ENCODE measurements around the gene ALPL.
A peak's percentile ranks its signal among the peaks of the same experiment; 100 is the strongest.
"Not testable (repeated sequence)": the region's sequence is repeated elsewhere in the genome, so short reads cannot be mapped to it uniquely, and the experiment has no call there.

Gene ALPL

DNA sequence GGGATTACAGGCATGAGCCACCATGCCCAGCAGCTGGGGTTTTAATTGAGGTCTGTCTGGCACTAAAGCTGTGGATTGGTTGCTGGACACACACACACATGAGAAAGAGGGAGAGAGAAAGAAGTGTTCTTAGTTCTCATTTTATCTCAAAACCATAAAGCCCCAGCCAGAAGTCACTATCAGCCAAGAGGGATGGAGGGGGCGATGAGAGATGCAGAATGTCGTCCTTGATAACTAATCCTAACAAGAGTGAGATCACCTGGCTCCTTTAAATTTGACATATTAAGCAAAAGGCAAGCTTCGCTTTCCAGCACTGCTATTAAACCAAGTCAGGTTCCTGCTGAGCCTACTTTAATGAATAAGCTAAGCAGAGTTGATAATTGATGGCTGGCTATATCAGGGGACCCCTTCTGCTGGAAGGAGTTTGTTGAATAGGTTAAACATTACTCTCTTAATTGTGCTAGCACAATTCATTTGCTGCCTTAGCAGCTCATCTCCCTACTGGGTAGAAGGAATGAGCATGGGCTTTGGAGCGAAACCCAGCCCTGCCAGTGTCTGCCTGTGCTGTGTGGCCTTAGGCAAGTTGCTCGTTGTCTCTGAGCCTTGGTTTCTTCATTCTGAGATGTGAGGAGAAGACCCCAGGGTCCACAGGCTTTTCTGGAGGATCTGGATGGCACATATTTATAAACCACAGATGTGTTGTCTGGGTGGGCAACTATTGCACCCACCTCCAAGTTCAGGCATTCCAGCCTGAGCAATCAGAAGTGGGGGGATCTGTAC is 50.8 kb downstream of the ALPL start:
- DNase-seq (ENCODE audit: low read depth in 2 of 2): no peak

DNA sequence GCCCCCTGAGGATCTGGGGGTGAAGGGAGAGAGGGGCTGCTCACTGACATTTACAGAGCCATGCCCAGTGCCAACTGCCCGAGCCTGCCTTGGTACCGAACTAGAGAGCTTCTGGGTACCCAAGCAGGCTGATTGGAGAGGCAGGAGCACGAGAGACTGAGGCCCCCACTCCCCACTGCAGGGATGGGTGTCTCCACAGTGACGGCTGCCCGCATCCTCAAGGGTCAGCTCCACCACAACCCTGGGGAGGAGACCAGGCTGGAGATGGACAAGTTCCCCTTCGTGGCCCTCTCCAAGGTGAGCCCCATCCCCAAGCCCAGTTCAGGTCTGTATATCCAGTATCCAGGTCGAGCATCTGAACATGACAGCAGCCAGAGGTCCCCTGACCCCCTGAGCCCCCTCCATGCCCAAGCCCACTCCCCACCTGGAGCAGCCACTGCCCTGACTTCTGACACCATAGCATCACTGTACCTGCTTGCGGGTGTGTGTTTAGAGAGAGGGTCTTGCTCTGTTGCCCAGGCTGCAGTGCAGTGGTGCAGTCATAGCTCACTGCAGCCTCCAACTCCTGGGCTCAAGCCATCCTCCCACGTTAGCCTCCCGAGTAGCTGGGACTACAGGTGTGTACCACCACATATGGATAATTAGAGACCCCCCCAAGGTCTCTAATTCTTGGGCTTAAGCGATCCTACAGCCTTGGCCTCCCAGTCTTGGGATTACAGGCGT is 51.9 kb downstream of the ALPL start:
- DNase-seq (ENCODE audit: low read depth in 2 of 2): no peak

DNA sequence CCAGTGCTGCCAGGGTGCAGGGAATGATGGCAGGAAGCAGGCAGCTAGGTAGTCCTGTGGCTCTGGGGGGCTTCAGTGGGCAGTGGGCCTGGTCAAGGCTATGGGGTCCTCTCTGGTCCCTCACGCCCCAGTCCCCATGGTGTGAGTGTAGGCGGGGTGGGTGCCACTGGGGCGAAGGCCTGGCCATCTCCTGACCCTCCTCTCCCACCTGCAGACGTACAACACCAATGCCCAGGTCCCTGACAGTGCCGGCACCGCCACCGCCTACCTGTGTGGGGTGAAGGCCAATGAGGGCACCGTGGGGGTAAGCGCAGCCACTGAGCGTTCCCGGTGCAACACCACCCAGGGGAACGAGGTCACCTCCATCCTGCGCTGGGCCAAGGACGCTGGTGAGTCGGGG is 53.7 kb downstream of the ALPL start:
- no peak for DNase-seq (ENCODE audit: low read depth in 2 of 2)

DNA sequence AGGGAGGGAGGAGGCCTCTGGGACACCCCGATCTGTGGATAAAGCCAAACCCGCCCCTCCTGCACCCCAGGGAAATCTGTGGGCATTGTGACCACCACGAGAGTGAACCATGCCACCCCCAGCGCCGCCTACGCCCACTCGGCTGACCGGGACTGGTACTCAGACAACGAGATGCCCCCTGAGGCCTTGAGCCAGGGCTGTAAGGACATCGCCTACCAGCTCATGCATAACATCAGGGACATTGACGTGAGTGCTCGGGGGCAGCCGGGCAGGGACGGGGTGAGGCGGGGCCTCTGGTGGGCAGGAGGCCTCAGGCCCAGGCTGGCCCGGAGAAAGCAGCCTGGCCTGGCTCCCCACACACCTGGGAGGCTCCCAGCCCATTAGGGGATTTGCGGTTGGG is 54.7 kb downstream of the ALPL start:
- DNase-seq (ENCODE audit: low read depth in 2 of 2): no peak

DNA sequence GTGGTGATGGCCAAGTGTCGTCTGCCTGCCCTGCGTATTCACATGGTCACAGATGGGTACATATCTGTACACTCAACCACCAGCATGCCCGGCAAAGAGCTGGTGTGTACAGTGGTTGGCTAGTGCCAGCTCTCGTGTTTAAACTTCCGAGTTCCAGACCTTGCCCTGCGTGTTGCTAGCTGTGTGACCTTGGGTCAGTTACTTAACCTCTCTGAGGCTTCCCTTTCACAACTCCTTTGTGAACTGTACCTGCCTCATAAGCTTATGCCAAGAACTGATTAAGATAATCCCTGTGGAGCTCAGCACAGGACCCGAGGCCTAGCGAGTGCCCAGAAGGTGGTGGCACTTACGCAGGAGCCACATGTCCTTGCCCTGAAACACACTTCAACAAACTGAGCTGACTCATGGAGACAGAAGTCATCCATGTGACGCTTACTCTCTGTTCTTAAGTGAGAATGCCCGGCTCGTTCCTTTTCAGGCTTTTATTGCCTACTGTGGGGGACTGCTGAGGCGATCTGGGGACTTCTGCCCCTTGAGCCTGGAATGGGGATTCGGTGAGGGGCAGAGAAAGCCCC is 55.4 kb downstream of the ALPL start:
- DNase-seq (ENCODE audit: low read depth in 2 of 2): no peak

DNA sequence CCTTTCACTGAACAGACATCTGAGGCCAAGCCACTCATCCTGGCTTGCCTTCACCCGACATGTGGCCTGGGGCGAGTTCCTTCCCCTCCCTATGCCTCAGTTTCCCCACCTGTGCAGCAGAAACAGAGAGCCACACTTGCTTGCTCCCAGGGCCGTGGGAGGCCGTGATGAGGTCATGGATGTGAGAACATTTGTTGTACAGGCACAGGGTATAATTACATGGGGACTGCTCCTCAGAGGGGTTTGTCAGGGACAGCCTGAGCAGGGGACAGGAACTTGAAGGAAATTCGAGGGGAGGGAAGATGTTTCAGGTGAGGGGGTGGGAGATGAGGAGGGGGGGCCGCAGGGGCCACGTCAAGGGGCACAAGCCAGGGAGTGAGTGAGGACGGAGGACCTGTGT is 56.1 kb downstream of the ALPL start:
- no peak for DNase-seq (ENCODE audit: low read depth in 2 of 2)

DNA sequence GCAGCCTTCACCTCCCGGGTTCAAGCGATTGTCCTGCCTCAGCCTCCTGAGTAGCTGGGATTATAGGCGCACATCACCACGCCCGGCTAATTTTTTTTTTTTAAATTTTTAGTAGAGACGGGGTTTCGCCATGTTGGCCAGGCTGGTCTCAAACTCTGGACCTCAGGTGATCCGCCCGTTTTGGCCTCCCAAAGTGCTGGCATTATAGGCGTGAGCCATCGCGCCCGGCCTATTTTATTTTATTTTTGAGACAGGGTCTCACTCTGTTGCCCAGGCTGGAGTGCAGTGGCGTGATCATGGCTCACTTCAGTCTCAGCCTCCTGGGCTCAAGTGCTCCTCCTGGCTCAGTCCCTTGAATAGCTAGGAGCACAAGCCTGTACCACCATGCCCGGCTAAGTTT is 57.1 kb downstream of the ALPL start:
- DNase-seq (ENCODE audit: low read depth in 2 of 2): not testable (repeated sequence)

DNA sequence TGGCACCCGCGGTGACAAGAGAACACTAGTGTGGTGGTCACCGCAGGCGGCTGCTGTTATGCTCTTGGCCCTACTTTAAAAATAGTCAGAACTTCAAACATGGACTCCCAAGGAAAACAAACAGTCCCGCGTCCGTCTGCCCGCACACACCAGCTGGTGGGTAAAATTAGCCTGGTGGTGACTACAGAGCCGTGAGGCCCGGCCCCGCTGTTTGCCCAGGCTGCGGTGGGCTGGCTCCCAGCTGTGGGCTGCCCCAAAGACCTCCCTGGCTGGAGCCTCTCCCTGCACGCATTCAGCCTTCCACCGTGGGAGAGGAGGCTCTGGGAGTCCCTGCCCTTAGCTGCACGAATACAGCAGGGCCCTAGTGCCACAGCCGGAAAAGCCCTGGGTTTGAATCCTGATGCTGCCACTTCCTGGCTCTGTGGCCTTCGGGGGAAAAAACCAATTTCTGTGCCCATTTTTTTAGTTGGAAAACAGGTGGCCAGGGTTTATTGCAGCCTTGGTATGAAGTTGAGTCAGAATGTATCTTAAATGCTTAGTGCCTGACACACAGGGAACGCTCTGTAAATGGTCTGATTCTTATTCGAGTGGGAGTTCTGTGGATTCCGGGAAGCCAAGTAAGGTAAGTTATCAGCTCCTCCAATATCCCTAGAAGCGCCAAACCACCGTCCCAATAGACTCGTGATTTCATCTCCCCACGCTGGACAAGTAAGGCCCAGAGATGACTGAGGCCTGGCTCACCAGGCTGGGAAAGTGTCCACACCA is 58.2 kb downstream of the ALPL start:
- no peak for DNase-seq (ENCODE audit: low read depth in 2 of 2)

DNA sequence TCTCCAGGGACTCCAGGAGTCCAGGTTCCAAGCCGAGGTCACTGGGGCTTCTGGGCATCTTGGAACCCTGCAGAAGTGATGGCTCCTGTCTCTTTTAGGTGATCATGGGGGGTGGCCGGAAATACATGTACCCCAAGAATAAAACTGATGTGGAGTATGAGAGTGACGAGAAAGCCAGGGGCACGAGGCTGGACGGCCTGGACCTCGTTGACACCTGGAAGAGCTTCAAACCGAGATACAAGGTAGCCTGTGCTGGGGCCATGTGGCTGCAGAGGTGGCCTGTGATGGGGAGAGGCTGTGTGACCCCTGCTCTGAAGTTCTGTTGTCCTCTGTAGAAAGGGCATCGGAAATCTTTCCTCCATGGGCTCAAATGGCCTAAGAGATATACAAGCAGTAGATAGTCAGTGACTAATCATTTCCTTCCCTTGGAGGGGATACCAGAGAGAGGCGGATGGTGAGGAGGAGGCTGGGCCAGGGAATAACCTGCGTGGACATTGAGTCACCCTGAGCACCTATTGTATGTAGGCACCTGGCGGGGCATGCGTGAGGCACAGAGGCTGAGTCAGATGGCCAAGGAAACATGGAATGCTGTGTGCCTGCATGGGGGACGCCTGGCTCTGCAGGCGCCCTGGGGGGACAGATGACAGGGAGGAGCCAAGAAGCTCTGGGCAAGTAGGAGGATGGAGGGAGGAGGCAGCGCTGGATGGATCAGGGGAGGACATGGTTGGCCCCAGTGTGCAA is 59.0 kb downstream of the ALPL start:
- DNase-seq (ENCODE audit: low read depth in 2 of 2): no peak

DNA sequence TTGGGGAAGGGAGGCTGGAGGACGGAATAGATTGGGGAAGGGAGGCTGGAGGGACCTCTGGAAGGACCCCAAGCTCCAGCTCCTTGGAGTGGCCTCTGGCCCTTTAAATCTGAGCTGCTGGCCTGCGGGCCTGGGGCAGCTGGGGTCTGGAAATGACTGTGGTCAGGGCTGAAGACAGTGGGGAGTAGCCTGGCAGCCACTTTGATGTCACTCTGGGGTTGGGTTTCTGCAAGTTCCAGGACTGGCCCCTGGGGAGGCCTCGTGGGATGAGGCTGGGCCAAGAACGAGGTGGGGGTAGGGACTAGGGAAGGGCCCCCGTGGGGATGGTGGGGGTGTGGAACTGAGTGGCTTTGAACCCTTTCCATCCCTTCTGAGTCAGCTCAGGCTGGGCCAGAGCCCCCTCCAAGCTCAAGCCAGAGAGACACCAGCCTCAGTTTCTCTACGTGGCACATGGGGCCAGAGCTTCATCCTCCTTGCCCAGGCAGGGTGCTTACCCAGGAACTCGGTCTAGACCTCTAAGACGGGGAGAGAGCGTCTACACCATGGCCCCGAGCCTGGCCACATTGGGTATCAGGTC is 59.7 kb downstream of the ALPL start:
- no peak for DNase-seq (ENCODE audit: low read depth in 2 of 2)

DNA sequence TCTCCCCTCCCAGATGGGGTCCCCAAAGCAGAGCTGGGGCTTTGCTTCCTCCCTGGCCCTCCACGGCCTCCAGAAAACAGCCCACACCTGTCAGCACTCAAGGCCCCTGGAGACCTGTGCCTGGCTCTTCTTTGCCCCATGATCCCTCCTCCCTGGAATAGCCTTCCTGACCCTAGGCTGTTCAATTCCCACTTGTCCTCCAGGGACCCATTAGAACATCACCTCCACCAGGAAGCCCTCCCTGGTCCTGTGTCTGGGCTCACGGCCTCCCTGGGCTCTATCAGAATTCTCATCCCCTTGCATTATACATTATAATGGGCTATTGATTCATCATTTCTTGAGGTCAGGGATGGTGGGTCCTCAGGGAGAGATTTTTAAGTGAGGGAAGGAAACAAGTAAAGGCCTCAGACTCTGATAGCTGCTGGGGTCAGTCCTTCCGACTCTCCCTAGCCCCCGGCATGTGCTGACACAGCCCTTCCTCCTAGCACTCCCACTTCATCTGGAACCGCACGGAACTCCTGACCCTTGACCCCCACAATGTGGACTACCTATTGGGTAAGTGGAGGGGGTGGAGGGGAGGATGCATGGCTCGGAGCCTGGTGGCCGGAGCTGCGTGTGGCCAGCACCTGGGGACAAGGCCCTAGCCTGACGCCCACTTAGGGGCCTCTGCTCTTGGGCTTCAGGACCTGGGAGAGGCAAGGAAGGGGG is 60.8 kb downstream of the ALPL start:
- no peak for DNase-seq (ENCODE audit: low read depth in 2 of 2)

DNA sequence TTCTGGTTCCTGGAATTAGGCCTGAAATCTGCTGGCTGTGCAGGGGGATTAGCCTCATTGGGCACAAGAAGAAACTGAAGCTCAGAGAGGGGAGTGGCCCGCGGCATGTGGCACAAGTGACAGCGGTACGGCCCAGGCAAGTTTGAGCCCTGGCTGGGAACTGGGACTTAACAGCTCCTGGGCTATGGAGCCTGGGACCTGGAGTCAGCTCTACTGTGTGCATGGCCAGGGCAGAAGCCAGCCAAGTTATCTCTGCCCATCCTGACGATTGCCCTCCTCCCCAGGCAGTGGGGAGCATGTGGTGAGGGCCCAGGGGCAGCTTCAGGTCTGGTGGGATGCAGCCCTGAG is 61.3 kb downstream of the ALPL start:
- DNase-seq (ENCODE audit: low read depth in 2 of 2): no peak

DNA sequence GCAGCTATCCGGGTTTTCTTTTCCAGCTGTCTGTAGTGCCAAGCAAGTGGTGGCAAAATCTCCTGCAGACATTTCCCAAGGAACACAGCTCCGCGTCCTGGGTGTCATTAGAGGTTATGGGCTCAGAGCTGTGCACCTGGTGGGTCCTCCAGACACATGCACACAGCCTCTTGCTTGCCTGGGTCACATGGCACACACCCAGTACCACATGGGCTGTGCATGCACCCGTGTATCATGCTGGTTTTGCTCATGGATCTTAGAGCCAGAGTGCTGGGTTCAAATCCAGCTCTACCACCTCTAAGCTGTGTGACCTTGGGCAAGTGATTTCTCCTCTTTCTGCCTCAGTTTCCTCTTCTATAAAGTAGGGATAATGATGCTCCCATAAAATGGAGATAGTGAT is 61.7 kb downstream of the ALPL start:
- DNase-seq (ENCODE audit: low read depth in 2 of 2): no peak

DNA sequence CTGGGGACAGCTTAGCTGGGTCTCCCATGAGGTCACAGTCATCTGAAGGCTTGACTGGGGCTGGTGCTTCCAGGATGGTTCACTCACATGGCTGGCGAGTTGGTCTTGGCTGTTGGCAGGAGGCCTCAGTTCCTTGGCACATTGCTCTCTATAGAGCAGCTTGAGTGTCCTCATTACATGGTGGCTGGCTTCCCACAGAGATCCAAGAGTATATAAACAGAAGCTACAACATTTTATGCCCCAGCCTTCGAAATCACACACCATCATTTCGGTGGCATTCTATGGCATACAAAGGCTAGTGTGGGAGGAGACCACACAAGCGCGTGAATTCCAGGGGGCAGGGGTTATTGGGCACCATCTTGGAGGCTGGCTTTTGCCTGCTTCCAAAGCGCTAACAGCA is 63.0 kb downstream of the ALPL start:
- DNase-seq (ENCODE audit: low read depth in 2 of 2): no peak

DNA sequence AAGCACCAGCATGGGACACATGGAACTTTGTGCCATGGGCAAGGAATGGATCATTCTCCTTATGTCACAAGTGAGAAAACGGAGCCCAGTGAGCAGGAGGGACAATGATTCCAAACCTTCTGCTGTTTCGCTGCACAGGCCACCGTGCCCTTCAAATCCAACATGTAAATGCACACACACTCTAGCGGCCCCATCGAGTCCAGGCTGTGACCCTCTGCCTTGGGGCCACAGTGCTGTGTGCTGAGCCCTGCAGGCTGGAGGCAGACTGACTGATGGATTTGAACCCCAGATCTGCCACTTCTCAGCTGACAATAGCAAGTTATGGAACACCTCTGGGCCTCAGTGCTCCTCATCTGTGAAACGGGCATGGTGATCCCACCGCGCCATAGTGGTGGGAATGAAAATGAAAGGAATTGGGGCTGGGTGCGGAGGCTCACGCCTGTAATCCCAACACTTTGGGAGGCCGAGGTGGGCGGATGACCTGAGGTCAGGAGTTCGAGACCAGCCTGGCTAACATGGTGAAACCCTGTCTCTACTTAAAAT is 63.6 kb downstream of the ALPL start:
- no peak for DNase-seq (ENCODE audit: low read depth in 2 of 2)

DNA sequence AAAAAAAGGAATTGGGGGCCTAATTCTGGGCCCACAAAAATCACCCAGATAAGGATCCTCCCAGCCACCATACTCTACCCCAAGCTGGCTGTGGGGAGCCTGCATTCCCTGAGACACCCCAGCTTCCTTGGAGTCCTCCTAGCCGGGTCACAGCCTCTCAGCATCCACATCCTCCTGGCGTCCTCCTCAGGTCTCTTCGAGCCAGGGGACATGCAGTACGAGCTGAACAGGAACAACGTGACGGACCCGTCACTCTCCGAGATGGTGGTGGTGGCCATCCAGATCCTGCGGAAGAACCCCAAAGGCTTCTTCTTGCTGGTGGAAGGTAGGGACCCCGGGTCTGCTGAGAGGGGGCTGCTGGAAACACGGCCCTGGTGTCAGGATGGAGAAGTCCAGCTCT is 64.3 kb downstream of the ALPL start:
- DNase-seq (ENCODE audit: low read depth in 2 of 2): no peak

DNA sequence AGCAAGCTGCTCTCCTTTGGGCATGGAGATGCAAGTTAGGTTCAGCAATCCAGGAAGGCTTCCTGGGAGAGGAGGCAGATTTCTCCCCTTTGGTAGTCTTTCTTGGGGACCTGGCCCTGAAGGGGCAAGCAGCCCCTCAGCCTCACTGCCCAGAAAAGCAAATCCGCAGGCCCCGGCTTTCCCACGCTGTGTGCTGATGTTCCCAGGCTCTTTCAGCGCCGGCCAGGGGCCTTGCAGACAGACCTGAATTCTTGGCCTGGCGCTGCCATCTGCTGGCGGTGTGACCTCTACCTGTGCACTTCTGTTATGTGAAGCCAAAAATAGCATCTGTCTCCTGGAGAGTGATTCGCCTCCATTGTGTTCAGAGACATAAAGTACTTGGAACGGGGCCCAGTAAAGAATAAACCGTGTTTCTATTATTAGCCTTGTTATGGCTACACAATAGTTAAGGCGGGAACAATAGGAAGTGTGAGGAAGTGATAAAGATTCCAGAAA is 64.8 kb downstream of the ALPL start:
- peak in 1 of 2 experiments; percentile 11 for DNase-seq (ENCODE audit: low read depth in 2 of 2)

DNA sequence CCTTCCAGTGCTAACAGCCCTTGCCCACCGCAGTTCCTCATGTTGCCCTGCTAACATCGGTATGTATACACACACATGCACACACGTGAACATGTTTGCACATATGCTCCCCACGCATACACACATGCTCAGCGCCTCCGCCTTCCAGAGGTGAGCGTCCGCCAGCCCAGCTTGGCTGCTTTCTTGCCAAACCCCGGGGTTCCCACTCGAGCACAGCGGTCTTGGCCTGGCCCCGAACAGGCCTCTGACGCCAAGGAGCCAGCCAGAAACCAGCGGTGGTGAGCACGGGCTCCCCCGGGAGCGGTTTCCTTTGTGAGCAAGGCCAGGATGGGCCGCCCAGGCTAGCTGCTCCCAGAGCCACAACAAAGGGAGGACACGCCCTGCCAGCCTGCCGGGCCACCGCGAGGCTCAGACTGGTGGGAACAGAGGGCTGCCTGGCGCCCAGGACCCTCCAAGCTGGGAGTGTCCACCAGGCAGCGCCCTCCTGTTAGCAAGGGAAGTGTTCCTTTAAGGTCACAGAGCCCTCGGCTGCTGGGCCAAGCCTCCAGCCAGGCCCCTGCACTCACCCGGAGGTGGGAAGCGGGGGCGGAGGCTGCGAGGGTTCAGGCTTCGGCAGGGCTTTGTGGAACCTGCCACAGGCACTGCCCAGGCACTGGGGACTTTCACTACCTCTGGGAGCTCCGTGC is 65.4 kb downstream of the ALPL start:
- DNase-seq (ENCODE audit: low read depth in 2 of 2): no peak

DNA sequence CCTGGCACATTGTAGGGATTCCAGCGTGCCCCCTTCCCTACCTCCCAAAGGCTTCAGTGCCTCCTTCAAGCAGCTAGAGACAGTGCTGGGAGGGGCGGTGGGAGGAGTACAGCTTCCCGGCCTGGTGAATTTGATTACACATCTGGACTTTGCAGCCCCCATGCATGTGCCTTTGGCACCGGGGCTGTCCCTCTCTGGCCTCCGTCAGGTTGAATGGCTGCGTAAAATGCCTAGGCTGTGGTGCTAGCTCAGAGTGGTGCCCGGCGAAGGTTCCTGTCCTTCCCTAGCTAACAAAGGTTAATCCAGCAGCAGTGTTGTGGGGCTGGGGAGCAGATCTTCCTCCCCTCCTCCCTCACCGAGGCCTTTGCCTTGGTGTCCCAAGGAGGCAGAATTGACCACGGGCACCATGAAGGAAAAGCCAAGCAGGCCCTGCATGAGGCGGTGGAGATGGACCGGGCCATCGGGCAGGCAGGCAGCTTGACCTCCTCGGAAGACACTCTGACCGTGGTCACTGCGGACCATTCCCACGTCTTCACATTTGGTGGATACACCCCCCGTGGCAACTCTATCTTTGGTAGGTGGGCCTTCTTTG is 66.2 kb downstream of the ALPL start:
- DNase-seq (ENCODE audit: low read depth in 2 of 2): no peak
